Smooth muscle cell (in vitro differentiated cells): Measurements from ENCODE around the gene KCNQ5. TPM values are rescaled to one million over a fixed set of nuclear protein-coding genes. Genes with fewer than 3 reads are reported as not detected.
"Not testable (repeated sequence)": the region's sequence is repeated elsewhere in the genome, so short reads cannot be mapped to it uniquely, and the experiment has no call there.

Experiments used
- DNase-seq: peaks from one replicate; lab custom pipeline; 2025; ENCODE audit not compliant: unreplicated experiment; lab: John Stamatoyannopoulos, UW
- H2AFZ ChIP-seq: fragments of 200-600 bp; sonication (generic); 2 replicates; pipeline ENCODE4 v1.6.0; 2016; ENCODE audit warnings: antibody characterized with exemption, low read depth, mild to moderate bottlenecking
- H3F3A ChIP-seq: fragments of 200-600 bp; sonication (generic); 2 replicates; pipeline ENCODE4 v1.6.0; 2017; ENCODE audit warnings: antibody characterized with exemption, low read depth
- H3K27ac ChIP-seq: fragments of 200-600 bp; sonication (generic); 2 replicates; pipeline ENCODE4 v1.5.1; 2016; ENCODE audit warnings: low read depth, mild to moderate bottlenecking
- H3K27me3 ChIP-seq: fragments of 200-600 bp; sonication (generic); 2 replicates; pipeline ENCODE4 v1.6.1; 2016; ENCODE audit warnings: low read depth, mild to moderate bottlenecking
- H3K36me3 ChIP-seq: fragments of 200-600 bp; sonication (generic); 2 replicates; pipeline ENCODE4 v1.5.1; 2016; ENCODE audit warnings: low read depth
- H3K4me1 ChIP-seq: fragments of 200-600 bp; sonication (generic); 2 replicates; pipeline ENCODE4 v1.5.1; 2016; ENCODE audit warnings: low read depth
- H3K4me2 ChIP-seq: fragments of 200-600 bp; sonication (generic); 2 replicates; pipeline ENCODE4 v1.6.0; 2016; ENCODE audit warnings: mild to moderate bottlenecking
- H3K4me3 ChIP-seq: fragments of 200-600 bp; sonication (generic); 2 replicates; pipeline ENCODE4 v1.5.1; 2016; ENCODE audit warnings: mild to moderate bottlenecking
- H3K79me2 ChIP-seq: fragments of 200-600 bp; sonication (generic); 2 replicates; pipeline ENCODE4 v1.6.0; 2016; ENCODE audit warnings: low read depth, mild to moderate bottlenecking
- H3K9ac ChIP-seq: fragments of 200-600 bp; sonication (generic); 2 replicates; pipeline ENCODE4 v1.6.0; 2016; ENCODE audit warnings: low read depth
- H3K9me3 ChIP-seq: fragments of 200-600 bp; sonication (generic); replicated peaks from 2 replicates; pipeline ENCODE4 v1.5.1; 2016; ENCODE audit warnings: low read depth
- H4K20me1 ChIP-seq: fragments of 200-600 bp; sonication (generic); 2 replicates; pipeline ENCODE4 v1.6.0; 2016; ENCODE audit warnings: low read depth
- WGBS: methylation state at CpG from one replicate; pipeline ENCODE4 v1.1.7; 2016; ENCODE audit warnings: low lambda C conversion rate; 5-methylcytosine and 5-hydroxymethylcytosine counted together
- polyA plus RNA-seq: library from polyadenylated mRNA; unstranded; fragments of >200 nt; fragmentation: Nextera tagmentation; extraction: Ambion mirVana; gene quantifications from 2 replicates; pipeline ENCODE4 v1.2.1, GENCODE V29; 2016
- total RNA-seq: library from RNA; depleted of rRNA; stranded (reverse); fragments of >200 nt; gene quantifications from 2 replicates; pipeline ENCODE4 v1.2.3, GENCODE V29; 2014
- TF ChIP-seq, protein P1 (sequence below): fragments of 200-600 bp; sonication (generic); IDR thresholded peaks from 2 replicates; pipeline ENCODE4 v1.5.1; 2017; ENCODE audit warnings: borderline replicate concordance, mild to moderate bottlenecking, antibody characterized with exemption; ENCODE audit not compliant: insufficient read depth, poor library complexity, severe bottlenecking

The KCNQ5 gene
- total and polyA plus RNA-seq, 2 experiments from 2014 or later: 1.2 to 2.0 TPM

DNA sequence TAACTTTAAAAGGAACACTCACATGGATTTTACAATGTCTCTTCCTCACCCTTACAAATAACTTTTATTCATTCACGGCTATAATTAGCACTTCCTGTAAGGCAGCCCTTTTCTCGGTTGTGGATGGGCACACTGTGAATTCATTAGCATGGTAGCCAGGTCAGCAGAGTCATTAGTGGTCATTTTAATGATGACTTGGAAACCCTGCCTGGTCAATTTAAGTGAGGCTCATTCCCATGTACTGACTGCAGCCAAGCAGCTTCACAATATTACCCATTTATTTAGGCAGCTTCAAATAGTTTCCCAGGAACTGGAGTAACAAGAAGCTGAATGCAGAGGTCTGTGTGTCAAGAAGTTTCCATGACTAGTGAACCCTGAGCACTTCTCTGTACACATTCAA is 354.6 kb downstream of the KCNQ5 start:
- Histone ChIP-seq H3K4me1 (no peaks in the 10 kb centered on the region), H3K4me2 (no peak overlapping the region), H3K27me3 (no peaks in the 10 kb centered on the region), H3K9ac (no peak overlapping the region), H3K36me3 (no peaks in the 10 kb centered on the region), H3K79me2 (no peaks in the 10 kb centered on the region), H3K9me3 (no peaks in the 10 kb centered on the region), H3F3A (no peaks in the 10 kb centered on the region), H4K20me1 (no peaks in the 10 kb centered on the region), H2AFZ (no peak overlapping the region), H3K27ac (no peak overlapping the region), H3K4me3 (no peak overlapping the region)
- TF ChIP-seq, protein P1, sequence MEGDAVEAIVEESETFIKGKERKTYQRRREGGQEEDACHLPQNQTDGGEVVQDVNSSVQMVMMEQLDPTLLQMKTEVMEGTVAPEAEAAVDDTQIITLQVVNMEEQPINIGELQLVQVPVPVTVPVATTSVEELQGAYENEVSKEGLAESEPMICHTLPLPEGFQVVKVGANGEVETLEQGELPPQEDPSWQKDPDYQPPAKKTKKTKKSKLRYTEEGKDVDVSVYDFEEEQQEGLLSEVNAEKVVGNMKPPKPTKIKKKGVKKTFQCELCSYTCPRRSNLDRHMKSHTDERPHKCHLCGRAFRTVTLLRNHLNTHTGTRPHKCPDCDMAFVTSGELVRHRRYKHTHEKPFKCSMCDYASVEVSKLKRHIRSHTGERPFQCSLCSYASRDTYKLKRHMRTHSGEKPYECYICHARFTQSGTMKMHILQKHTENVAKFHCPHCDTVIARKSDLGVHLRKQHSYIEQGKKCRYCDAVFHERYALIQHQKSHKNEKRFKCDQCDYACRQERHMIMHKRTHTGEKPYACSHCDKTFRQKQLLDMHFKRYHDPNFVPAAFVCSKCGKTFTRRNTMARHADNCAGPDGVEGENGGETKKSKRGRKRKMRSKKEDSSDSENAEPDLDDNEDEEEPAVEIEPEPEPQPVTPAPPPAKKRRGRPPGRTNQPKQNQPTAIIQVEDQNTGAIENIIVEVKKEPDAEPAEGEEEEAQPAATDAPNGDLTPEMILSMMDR: no peak
- no peak for DNase-seq
- WGBS: 46% methylated on average over 2 of the region's 2 CpGs

DNA sequence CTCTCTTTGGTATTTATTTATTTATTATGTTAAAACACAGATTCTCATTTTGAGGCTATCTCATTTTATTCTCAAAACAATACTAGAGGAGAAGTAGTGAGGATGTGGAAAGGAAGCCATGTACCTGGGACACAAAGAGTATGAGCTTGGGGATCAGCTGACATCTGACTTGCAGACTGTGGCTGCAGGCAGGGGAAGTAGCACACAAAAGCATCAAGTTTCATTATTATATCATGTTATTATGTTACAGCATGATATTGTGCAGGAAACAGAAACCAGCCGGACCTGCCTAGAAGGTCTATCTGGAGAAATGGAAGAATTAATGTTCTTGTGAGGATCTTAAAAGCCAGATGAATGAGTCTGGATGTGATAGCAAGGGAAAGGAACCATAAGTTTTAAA is 355.2 kb downstream of the KCNQ5 start:
- Histone ChIP-seq H3K4me1 (no peaks in the 10 kb centered on the region), H3K79me2 (no peaks in the 10 kb centered on the region), H3F3A (no peaks in the 10 kb centered on the region), H3K27me3 (no peaks in the 10 kb centered on the region), H3K4me2 (no peak overlapping the region), H3K4me3 (no peak overlapping the region), H2AFZ (no peak overlapping the region), H4K20me1 (no peaks in the 10 kb centered on the region), H3K36me3 (no peaks in the 10 kb centered on the region), H3K9ac (no peak overlapping the region), H3K27ac (no peak overlapping the region), H3K9me3 (no peaks in the 10 kb centered on the region)
- 79% methylated on average over 1 of the region's 1 CpG for WGBS
- TF ChIP-seq, protein P1: no peak
- DNase-seq: no peak

DNA sequence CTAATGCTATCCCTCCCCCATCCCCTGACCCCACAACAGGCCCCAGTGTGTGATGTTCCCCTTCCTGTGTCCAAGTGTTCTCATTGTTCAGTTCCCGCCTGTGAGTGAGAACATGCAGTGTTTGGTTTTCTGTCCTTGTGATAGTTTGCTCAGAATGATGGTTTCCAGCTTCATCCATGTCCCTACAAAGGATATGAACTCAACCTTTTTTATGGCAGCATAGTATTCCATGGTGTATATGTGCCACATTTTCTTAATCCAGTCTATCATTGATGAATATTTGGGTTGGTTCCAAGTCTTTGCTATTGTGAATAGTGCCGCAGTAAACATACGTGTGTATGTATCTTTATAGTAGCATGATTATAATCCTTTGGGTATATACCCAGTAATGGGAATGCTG is 356.9 kb downstream of the KCNQ5 start:
- not testable (repeated sequence) for H2AFZ ChIP-seq, H3K4me1 ChIP-seq, H3K36me3 ChIP-seq, DNase-seq, H4K20me1 ChIP-seq, H3K4me3 ChIP-seq, H3K27ac ChIP-seq, H3K4me2 ChIP-seq, H3K9me3 ChIP-seq, H3K27me3 ChIP-seq, H3K9ac ChIP-seq, H3F3A ChIP-seq, H3K79me2 ChIP-seq
- 100% methylated on average over 3 of the region's 3 CpGs for WGBS

DNA sequence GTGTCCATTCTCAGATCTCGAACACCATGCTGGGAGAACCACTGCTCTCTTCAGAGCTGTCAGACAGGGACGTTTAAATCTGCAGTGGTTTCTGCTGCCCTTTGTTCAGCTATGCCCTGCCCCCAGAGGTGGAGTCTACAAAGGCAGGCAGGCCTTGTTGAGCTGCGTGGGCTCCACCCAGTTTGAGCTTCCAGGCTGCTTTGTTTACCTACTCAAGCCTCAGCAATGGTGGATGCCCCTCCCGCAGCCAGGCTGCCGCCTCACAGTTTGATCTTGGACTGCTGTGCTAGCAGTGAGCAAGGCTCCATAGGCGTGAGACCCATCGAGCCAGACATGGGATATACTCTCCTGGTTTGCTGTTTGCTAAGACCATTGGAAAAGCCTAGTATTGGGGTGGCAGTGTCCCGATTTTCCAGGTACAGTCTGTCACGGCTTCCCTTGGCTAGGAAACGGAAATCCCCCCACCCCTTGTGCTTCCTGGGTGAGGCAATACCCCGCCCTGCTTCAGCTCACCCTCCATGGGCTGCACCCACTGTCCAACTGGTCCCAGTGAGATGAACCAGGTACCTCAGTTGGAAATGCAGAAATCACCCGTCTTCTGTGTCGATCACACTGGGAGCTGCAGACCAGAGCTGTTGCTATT is 362.4 kb downstream of the KCNQ5 start:
- not testable (repeated sequence) for H3K79me2 ChIP-seq, H3K9ac ChIP-seq, H3K27me3 ChIP-seq, H3K27ac ChIP-seq, H3K9me3 ChIP-seq, H3K36me3 ChIP-seq, H3K4me1 ChIP-seq, H3F3A ChIP-seq, H4K20me1 ChIP-seq, H3K4me3 ChIP-seq, H3K4me2 ChIP-seq, H2AFZ ChIP-seq, DNase-seq
- 90% methylated on average over 13 of the region's 13 CpGs for WGBS
